CD4-positive, alpha-beta T cell treated with Interferon alpha-2 for 1 hour (primary cell): ENCODE data around the gene ZFAND2B.
A peak's percentile ranks its signal among the peaks of the same experiment; 100 is the strongest.
"Not testable (repeated sequence)": the region's sequence is repeated elsewhere in the genome, so short reads cannot be mapped to it uniquely, and the experiment has no call there.

ENCODE experiments used
- DNase-seq, 2 donors: peaks; one replicate each; pipeline ENCODE4 v3.0.0-alpha.2; 2020 to 2022

Gene ZFAND2B

DNA sequence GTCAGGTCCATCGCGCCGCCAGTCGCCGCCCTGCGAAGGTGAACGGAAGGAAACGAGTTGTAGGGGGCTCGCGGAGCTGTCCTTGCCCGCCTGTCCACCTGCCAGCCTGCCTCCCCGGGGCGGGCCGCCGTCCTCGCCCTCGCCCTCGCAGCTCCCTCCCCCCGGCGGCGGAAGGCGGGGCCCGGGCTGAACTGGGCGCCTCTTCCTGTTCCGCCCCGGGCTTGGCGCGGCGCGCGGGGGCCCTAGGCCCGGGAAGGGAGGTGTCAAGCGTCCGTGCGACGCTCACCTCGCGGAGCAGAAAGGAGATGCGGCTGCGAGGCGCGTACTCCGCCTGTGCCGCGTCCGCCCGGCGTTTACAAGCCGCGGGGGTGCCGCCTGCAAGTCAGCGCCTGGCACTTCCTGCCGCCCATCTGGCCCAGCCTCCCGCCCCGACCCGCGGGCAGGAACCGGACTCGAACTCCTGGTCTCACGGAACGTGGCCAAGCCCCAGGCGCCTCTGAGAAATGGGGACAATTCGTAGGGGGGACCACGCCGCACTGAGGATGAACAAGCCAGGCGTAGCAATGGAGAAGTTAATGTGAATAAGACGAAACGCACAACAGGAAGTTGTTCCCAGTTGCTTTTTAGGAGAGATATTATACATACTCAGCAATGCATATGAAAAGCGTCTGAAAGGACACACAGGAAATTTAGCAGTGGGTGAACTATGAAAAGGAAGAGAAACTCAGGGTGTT lies 29.6 kb upstream of the ZFAND2B start, which contains the start of gene CNPPD1:
CNPPD1 (minus strand) TSS at position 108 of the 734 bp plus-strand sequence; CDS start at position 11, 97 bp downstream.
- peak; percentile 85 to 91 for DNase-seq

GRCh38 chr2:219177552-219178376 lies 28.8 kb upstream of the ZFAND2B start, which contains the start of gene RETREG2:
TSS of gene RETREG2 (plus strand) at chr2:219178275. CDS start at chr2:219178353, 78 bp downstream.
- DNase-seq: peak; percentile 90 to 91

DNA sequence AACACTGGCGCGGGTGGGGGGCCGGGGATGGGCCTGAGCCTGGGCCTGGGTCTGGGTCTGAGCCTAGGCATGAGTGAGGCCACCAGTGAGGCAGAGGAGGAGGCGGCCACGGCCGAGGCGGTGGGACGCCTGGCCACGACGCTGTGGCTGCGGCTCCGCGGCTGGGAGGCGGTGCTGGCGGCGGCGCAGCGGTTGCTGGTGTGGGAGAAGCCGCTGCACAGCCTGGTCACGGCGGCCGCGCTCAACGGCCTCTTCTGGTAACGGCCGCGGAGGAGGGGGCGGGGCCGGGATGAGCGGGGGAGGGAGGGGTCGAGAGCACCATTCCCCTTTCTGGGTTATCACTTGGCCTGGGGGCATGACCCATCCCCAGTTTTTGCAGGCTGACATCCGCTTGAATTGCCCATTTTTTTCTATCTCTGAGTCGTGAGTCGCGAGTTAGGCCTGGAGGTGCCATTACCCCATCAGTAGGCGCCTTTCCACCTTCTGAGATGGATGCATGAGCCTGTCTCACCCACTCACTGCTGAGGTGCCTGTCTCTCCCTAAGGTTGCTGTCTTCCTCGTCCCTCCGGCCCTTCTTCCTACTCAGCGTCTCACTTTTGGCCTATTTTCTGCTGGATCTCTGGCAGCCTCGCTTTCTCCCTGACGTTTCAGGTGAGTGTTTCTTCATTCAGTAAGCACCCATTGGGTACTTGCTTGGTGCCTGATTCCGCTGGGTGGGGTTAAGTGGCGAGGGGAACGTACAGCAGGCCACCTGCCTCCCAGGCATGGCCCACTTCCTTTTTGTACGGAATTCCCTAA lies 28.0 kb upstream of the ZFAND2B start:
- DNase-seq: peak in 1 of 2 donors; percentile 54

GRCh38 chr2:219179601-219180465 lies 26.7 kb upstream of the ZFAND2B start:
- no peak for DNase-seq

DNA sequence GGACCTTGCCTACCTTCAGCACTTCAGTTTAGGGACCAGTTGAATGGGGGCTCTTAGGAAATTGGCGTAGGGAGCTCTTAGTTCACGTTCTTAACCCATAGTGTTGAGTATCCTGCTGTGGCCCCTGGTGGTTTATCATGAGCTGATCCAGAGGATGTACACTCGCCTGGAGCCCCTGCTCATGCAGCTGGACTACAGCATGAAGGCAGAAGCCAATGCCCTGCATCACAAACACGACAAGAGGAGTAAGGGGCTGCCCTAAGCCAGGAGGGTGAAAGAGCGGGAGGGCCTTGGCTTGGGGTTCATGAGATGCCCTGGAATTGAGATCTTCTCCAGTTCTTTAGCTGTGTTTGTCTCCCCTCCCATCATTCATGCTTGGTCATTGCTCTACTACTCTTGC lies 25.6 kb upstream of the ZFAND2B start:
- no peak for DNase-seq

- no peak for DNase-seq
Observed at GRCh38 chr2:219181531-219181930, 25.1 kb upstream of the ZFAND2B start.

GRCh38 chr2:219182331-219183150 lies 24.0 kb upstream of the ZFAND2B start:
- DNase-seq: peak in 1 of 2 donors; percentile 6

DNA sequence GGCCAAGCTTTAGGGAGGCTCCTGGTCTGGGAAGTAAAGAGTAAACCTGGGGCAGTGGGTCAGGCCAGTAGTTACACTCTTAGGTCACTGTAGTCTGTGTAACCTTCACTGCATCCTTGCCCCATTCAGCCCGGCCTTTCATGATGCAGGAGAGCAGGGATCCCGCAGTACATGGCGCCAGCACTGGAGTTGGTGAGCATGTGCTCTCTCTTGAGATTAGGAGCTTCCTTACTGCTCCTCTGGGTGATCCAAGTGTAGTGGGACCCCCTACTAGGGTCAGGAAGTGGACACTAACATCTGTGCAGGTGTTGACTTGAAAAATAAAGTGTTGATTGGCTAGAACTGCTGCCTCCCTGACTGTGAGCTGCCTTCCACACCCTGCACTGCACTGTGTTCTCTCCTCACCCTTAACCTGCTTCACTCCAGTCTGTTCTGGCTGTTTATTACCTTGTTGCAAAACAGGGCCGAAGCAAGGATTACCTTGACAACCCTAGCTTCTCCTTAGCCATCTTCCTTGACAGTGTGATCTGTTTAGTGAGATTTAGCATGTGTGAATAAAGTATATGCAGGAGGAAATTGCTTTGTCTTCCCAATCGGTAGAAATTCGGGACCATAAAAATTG lies 23.3 kb upstream of the ZFAND2B start:
- no peak for DNase-seq

DNA sequence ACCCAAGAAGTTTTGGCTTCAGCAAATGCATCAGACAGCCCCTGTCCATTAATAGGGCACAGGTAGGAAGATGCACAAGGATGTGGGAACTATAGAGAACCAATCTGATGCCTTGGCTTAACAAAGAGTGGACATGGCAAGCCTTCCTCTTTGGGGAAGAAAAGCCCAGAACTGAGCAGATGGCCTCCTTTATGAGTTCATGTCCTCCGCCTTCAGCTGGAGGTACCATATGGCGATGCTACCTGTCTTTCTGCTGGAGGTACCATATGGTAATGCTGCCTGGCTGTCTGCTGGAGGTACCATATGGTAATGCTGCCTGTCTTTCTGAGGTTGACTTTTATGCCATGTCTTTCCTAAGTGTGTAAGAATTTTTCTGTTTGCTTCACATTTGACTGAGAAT lies 22.5 kb upstream of the ZFAND2B start:
- no peak for DNase-seq

DNA sequence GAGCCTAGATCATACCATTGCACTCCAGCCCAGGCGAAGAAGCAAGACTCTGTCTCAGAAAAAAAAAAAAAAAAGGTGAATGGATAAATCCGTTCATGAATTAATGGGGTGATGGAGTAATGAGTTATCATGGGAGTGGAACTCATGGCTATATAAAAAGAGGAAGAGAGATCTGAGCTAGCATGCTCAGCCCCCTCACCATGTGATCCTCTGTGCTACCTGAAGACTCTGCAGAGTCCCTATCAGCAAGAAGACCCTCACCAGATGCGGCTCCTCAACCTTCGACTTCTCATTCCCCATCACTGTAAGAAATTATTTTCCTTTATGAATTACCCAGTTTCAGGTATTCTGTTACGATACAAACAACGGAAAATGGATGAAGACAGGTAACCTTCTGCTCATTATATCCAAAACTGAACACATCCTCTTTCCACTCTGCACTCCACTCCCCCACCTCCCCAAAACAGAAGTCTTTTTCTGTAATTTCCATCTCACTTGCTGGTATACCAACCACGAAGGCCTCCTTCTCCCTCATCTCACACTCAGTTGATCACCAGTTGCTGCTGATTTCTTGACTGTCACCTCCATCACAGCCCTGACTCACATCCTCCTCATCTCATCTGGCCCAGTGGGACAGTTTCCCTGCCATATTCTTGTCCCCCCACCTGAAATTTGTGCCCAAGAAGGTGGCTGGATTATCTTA lies 19.7 kb upstream of the ZFAND2B start:
- DNase-seq: no peak

GRCh38 chr2:219197388-219197787 lies 9.2 kb upstream of the ZFAND2B start:
- no peak for DNase-seq

- DNase-seq: no peak
Observed at GRCh38 chr2:219198974-219199373, 7.6 kb upstream of the ZFAND2B start.

- no peak for DNase-seq
Observed at GRCh38 chr2:219199470-219200211, 6.9 kb upstream of the ZFAND2B start.

DNA sequence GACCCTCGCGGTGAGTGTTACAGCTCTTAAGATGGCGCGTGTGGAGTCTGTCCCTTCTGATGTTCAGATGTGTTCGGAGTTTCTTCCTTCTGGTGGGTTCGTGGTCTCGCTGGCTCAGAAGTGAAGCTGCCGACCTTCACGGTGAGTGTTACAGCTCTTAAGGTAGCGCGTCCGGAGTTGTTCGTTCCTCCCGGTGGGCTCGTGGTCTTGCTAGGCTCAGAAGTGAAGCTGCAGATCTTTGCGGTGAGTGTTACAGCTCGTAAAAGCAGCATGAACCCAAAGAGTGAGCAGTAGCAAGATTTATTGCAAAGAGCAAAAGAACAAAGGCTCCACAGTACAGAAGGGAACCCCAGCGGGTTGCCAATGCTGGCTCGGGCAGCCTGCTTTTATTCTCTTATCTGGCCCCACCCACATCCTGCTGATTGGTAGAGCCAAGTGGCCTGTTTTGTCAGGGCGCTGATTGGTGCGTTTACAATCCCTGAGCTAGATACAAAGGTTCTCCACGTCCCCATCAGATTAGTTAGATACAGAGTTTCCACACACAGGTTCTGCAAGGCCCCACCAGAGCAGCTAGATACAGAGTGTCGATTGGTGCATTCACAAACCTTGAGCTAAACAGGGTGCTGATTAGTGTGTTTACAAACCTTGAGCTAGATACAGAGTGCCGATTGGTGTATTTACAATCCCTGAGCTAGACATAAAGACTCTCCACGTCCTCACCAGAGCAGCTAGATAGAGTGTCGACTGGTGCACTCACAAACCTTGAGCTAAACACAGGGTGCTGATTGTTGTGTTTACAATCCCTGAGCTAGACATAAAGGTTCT lies 5.9 kb upstream of the ZFAND2B start:
- peak; percentile 27 to 57 for DNase-seq

DNA sequence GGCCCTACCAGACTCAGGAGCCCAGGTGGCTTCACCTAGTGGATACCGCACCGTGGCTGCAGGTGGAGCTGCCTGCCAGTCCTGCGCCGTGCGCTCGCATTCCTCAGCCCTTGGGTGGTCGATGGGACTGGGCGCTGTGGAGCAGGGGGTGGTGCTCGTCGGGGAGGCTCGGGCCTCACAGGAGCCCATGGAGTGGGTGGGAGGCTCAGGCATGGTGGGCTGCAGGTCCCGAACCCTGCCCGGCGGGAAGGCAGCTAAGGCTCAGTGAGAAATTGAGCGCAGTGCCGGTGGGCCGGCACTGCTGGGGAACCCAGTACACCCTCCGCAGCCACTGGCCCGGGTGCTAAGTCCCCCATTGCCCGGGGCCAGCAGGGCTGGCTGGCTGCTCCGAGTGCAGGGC lies 5.3 kb upstream of the ZFAND2B start:
- not testable (repeated sequence) for DNase-seq

GRCh38 chr2:219204425-219205164 lies 2.0 kb upstream of the ZFAND2B start:
- DNase-seq: no peak

GRCh38 chr2:219205165-219205538 lies 1.4 kb upstream of the ZFAND2B start:
- DNase-seq: no peak

- DNase-seq: no peak
Observed at GRCh38 chr2:219205981-219206327, 628 bp upstream of the ZFAND2B start.
